ENCODE data around the gene ZCWPW1. TPM values are rescaled to one million over a fixed set of nuclear protein-coding genes. Genes with fewer than 3 reads are reported as not detected.

The ZCWPW1 gene
- total RNA-seq, result 1 to 10 TPM; 2.8 to 3.6 TPM

GRCh38 chr7:100428199-100428966 lies at the start of gene ZCWPW1:
ZCWPW1 (minus strand) TSS chr7:100428703; CDS start chr7:100420649, 8,054 bp downstream.

GRCh38 chr7:100464210-100464660 lies 35.7 kb upstream of the ZCWPW1 start, which contains the start of gene SPACDR:
SPACDR (minus strand) TSS chr7:100464260; CDS start chr7:100464025, 235 bp downstream.

GRCh38 chr7:100429637-100430492 lies 1.4 kb upstream of the ZCWPW1 start, which contains the start of gene MEPCE:
MEPCE (plus strand) TSS chr7:100429831; CDS start chr7:100430019, 188 bp downstream.

GRCh38 chr7:100373261-100373831 lies 55.2 kb downstream of the ZCWPW1 start, which contains the start of gene PILRA:
PILRA (plus strand) TSS chr7:100373487; CDS start chr7:100373657, 170 bp downstream.

GRCh38 chr7:100358027-100358856 lies 70.3 kb downstream of the ZCWPW1 start, which contains the start of gene PILRB:
PILRB (plus strand) TSS chr7:100358117; CDS start chr7:100358303, 186 bp downstream.

Other genes with a start within 250 kb of the ZCWPW1 start
- gene PVRIG, start 208.8 kb downstream of the ZCWPW1 start, total RNA-seq, result 10 to 100 TPM; 70.9 to 72.5 TPM
- gene SPDYE3, start 121.0 kb downstream of the ZCWPW1 start, total RNA-seq, result not detected
- gene PILRB, start 70.6 kb downstream of the ZCWPW1 start, total RNA-seq, result 10 to 100 TPM; 48.7 to 49.8 TPM
- gene PILRA, start 55.2 kb downstream of the ZCWPW1 start, total RNA-seq, result 1 to 10 TPM; 2.6 to 3.9 TPM
- gene MEPCE, start 1.1 kb upstream of the ZCWPW1 start, total RNA-seq, result 10 to 100 TPM; 44.3 to 44.5 TPM
- gene PPP1R35, start 7.8 kb upstream of the ZCWPW1 start, total RNA-seq, result 10 to 100 TPM; 70.7 to 79.2 TPM
- gene SPACDR, start 35.6 kb upstream of the ZCWPW1 start, total RNA-seq, result 1 to 10 TPM; 2.3 to 3.9 TPM
- 100 to 1,000 TPM; 117 TPM for gene TSC22D4, start 50.5 kb upstream of the ZCWPW1 start, total RNA-seq
- under 1 TPM; 0.19 to 0.20 TPM for gene NYAP1, start 55.2 kb upstream of the ZCWPW1 start, total RNA-seq
- 10 to 100 TPM; 28.8 to 32.7 TPM for gene AGFG2, start 110.5 kb upstream of the ZCWPW1 start, total RNA-seq
- 10 to 100 TPM; 37.0 to 41.5 TPM for gene SAP25, start 145.2 kb upstream of the ZCWPW1 start, total RNA-seq
- 100 to 1,000 TPM; 233 to 238 TPM for gene LRCH4, start 157.4 kb upstream of the ZCWPW1 start, total RNA-seq
- 1 to 10 TPM in 1 of 2 experiments, under 1 TPM in 1; 0.86 to 1.5 TPM for gene FBXO24, start 157.6 kb upstream of the ZCWPW1 start, total RNA-seq
- gene PCOLCE, start 173.7 kb upstream of the ZCWPW1 start, total RNA-seq, result 10 to 100 TPM; 16.6 to 17.4 TPM
- gene MOSPD3, start 183.8 kb upstream of the ZCWPW1 start, total RNA-seq, result 10 to 100 TPM; 60.7 to 60.8 TPM
- 1 to 10 TPM; 9.4 to 10.0 TPM for gene TFR2, start 212.8 kb upstream of the ZCWPW1 start, total RNA-seq
- gene ACTL6B, start 227.7 kb upstream of the ZCWPW1 start, total RNA-seq, result not detected
- 100 to 1,000 TPM; 203 to 206 TPM for gene GNB2, start 245.0 kb upstream of the ZCWPW1 start, total RNA-seq